Measurements from ENCODE around the gene DIO2.

- TF ChIP-seq RAD21 (IDR thresholded peaks at IDR 0.05; ENCODE audit: low read length) (no peak), CTCF (conservative IDR thresholded peaks at IDR 0.05; ENCODE audit: low read depth, low read length) (no peak), USF2 (IDR thresholded peaks at IDR 0.05; ENCODE audit: low read depth, low read length) (no peak), MAZ (IDR thresholded peaks at IDR 0.05; ENCODE audit: borderline replicate concordance, low read depth, low read length) (no peak)
These were observed 22.7 kb downstream of the DIO2 start for GRCh38 chr14:80188571-80188970.
